Mammary epithelial cell (primary cell): ENCODE results near the gene MRS2.
"Not testable (repeated sequence)": the region's sequence is repeated elsewhere in the genome, so short reads cannot be mapped to it uniquely, and the experiment has no call there.

ENCODE experiments used
- CTCF ChIP-seq, 2 donors: IDR thresholded peaks in 1 of 2; conservative IDR thresholded peaks in 1 of 2; 2 replicates each; pipeline ENCODE4 v1.5.1; 2011 to 2012; ENCODE audit warnings: inconsistent platforms in 2 of 2, low read length in 2 of 2, mild to moderate bottlenecking in 2 of 2, control low read depth in 1 of 2, low read depth in 1 of 2; ENCODE audit not compliant: insufficient read depth in 1 of 2; ENCODE audit errors: extremely low read depth in 1 of 2
- EZH2 ChIP-seq: IDR thresholded peaks from 2 replicates; pipeline ENCODE4 v1.6.1; 2012; ENCODE audit warnings: low read length, inconsistent platforms, borderline replicate concordance

GRCh38 chr6:24365103-24365633 is 37.6 kb upstream of the MRS2 start:
- TF ChIP-seq CTCF (conservative IDR thresholded peaks at IDR 0.05 in 1 of 2, IDR thresholded peaks at IDR 0.05 in 1 of 2; ENCODE audit: extremely low read depth in 1 of 2, insufficient read depth in 1 of 2, low read depth in 1 of 2, low read length in 2 of 2); EZH2: not testable (repeated sequence)
